Psoas muscle (tissue), 8 donors: ENCODE measurements around the gene AP2M1. TPM values are rescaled to one million over a fixed set of nuclear protein-coding genes. Genes with fewer than 3 reads are reported as not detected.

Experiments used
- ATAC-seq, 4 donors: fragments of 200-7000 bp; cut with Tn5 transposase; one replicate each; pipeline ENCODE4 v1.9.1; 2020; ENCODE audit warnings: moderate library complexity in 3 of 4, mild to moderate bottlenecking in 2 of 4
- DNase-seq, 2 donors: peaks; one replicate each; pipeline ENCODE4 v3.0.0-alpha.2; 2020
- H3K27ac ChIP-seq: fragments of 200-600 bp; one replicate; pipeline ENCODE4 v1.8.0; 2022
- H3K27me3 ChIP-seq, 3 donors: fragments of 200-600 bp in 1 of 3; one replicate each; pipeline versions ENCODE4 v1.6.1 to v1.8.0; 2013 to 2022; ENCODE audit warnings: low read length in 2 of 3, mild to moderate bottlenecking in 2 of 3, moderate library complexity in 1 of 3; ENCODE audit not compliant: insufficient read depth in 3 of 3
- H3K36me3 ChIP-seq, 2 donors: fragments of 200-600 bp in 1 of 2; one replicate each; pipeline versions ENCODE4 v1.6.1 to v1.8.0; 2013 to 2022; ENCODE audit warnings: low read depth in 1 of 2, mild to moderate bottlenecking in 1 of 2, moderate library complexity in 1 of 2; ENCODE audit not compliant: insufficient read depth in 1 of 2
- H3K4me1 ChIP-seq: fragments of 200-600 bp; one replicate; pipeline ENCODE4 v1.8.0; 2022
- H3K4me3 ChIP-seq: fragments of 200-600 bp; one replicate; pipeline ENCODE4 v1.8.0; 2022; ENCODE audit warnings: mild to moderate bottlenecking
- H3K9me3 ChIP-seq: fragments of 200-600 bp; one replicate; pipeline ENCODE4 v1.8.0; 2022
- CTCF ChIP-seq: fragments of 200-600 bp; IDR thresholded peaks from one replicate; pipeline ENCODE4 v1.8.0; 2022; ENCODE audit warnings: antibody characterized with exemption
- WGBS, 3 donors: extraction: QIAGEN DNeasy Blood & Tissue Kit; methylation state at CpG; one replicate each; pipeline versions ENCODE4 v1.1.6 to v1.1.7; 2013; 5-methylcytosine and 5-hydroxymethylcytosine counted together
- intact Hi-C, 2 donors: fragments of 100-400 bp; cut with DNase I; formaldehyde crosslinking; loops; one replicate each; pipeline versions ENCODE4 v1.11.0 to v1.14.2; 2022
- long read RNA-seq, 2 donors: library from polyadenylated mRNA; unstranded; transcript quantifications; one replicate each; pipeline ENCODE4 v2.0.0, GENCODE V29; 2021
- polyA plus RNA-seq, 3 donors: library from polyadenylated mRNA; stranded (reverse); fragments of 200-250 nt; gene quantifications; one replicate each; pipeline ENCODE4 v1.2.3, GENCODE V29; 2013
- total RNA-seq, 4 donors: library from RNA; stranded (reverse); fragmentation: NEBNext Ultra II Directional in 2 of 4; extraction: Animal tissue kit (Norgen Biotek cat#: 25700) in 2 of 4; gene quantifications; one replicate each; pipeline versions ENCODE4 v1.2.1 to v1.2.4, GENCODE V29; 2021 to 2023
- donor health status: healthy with polysubstance abuse.
- donor health status: DM: no; HTN: no; CAD: no; lungs with moderate emphysema.
- donor health status: Bipolar disorder and iron deficiency.
- donor health status: healthy.
- donor health status: DM: yes; HTN: yes; CAD: no.
- donor health status: DM: no; HTN: no; CAD: no.
- donor health status: DM: no; HTN: no; CAD: no.
- donor health status: DM: yes; HTN: yes; CAD: no.

AP2M1 gene
- total RNA-seq (100 to 1,000 TPM; 157 to 178 (median 165) TPM), polyA plus RNA-seq (100 to 1,000 TPM; 166 to 299 (median 285) TPM)
- long read RNA-seq, donor 1, transcript AP2M1-202 (11 exons, 2,091 nt) = major isoform, 6 of 160 reads
- long read RNA-seq, donor 1, partial matches to known transcripts = 27 of 160 reads
- long read RNA-seq, donor 1, other reads (novel, unspliced or antisense) = 126 of 160 reads
- long read RNA-seq, donor 2, transcript AP2M1-202 (11 exons, 2,091 nt) = major isoform, 23 of 308 reads
- long read RNA-seq, donor 2, partial matches to known transcripts = 39 of 308 reads
- long read RNA-seq, donor 2, other reads (novel, unspliced or antisense) = 246 of 308 reads

- WGBS, 3 donors = 0 to 1% (median 0%) methylated on average over 54 to 73 of the region's 73 CpGs
- peaks cover 7 to 64% of the 10 kb centered on the region in 2 donors for H3K36me3 ChIP-seq
- peaks cover 36% of the 10 kb centered on the region for H3K4me1 ChIP-seq
- DNase-seq (peak; percentile 98 to 99), ATAC-seq (peak; percentile 90 to 93 (median 92))
- intact Hi-C loops = loop anchor here (1.0 to 10.0 kb wide), 4 partner anchors 10 to 160 kb away; partner anchors contain the start of genes ABCC5 (in 1 of the 2) and EIF2B5 (in 1 of the 2)
- no peaks in the 10 kb centered on the region for H3K9me3 ChIP-seq
- TF ChIP-seq CTCF = no peak
- H3K27ac ChIP-seq = peak within 1 kb of the TSS; percentile 96
- H3K27me3 ChIP-seq = no peaks in the 10 kb centered on the region
- peak within 1 kb of the TSS; percentile 100 for H3K4me3 ChIP-seq
These were observed at the start of gene AP2M1 for GRCh38 chr3:184174646-184175492. TSS of gene AP2M1 (plus strand) at chr3:184174855. CDS start at chr3:184176994, 2,139 bp downstream.

GRCh38 chr3:184126006-184126405, 48.6 kb upstream of the AP2M1 start:
- DNase-seq = no peak
- intact Hi-C loops = no loop called here
- H3K4me1 ChIP-seq = no peaks in the 10 kb centered on the region
- no peak for ATAC-seq
- TF ChIP-seq CTCF = no peak
- no peaks in the 10 kb centered on the region for H3K27me3 ChIP-seq
- no peak overlapping the region for H3K4me3 ChIP-seq
- H3K36me3 ChIP-seq = no peaks in the 10 kb centered on the region
- no peak overlapping the region for H3K27ac ChIP-seq
- H3K9me3 ChIP-seq = no peaks in the 10 kb centered on the region
- 70 to 78% (median 77%) methylated on average over 3 of the region's 3 CpGs for WGBS, 3 donors

GRCh38 chr3:184129012-184129411, 45.6 kb upstream of the AP2M1 start:
- ATAC-seq = no peak
- H3K27me3 ChIP-seq = no peaks in the 10 kb centered on the region
- H3K9me3 ChIP-seq = no peaks in the 10 kb centered on the region
- H3K27ac ChIP-seq = no peak overlapping the region
- H3K4me3 ChIP-seq = no peak overlapping the region
- no peak for DNase-seq
- no peaks in the 10 kb centered on the region for H3K36me3 ChIP-seq
- TF ChIP-seq CTCF = peak; percentile 14
- H3K4me1 ChIP-seq = no peaks in the 10 kb centered on the region
- intact Hi-C loops = no loop called here
- WGBS, 3 donors = 44 to 58% (median 57%) methylated on average over 2 of the region's 2 CpGs

GRCh38 chr3:184132945-184133344, 41.7 kb upstream of the AP2M1 start:
- TF ChIP-seq CTCF = no peak
- intact Hi-C loops = loop anchor here in 1 of 2 donors (5.0 kb wide), 1 partner anchor 116 kb away; the partner anchor contains the start of gene ABCC5
- no peak for ATAC-seq
- H3K4me1 ChIP-seq = peaks cover 11% of the 10 kb centered on the region
- no peak overlapping the region for H3K4me3 ChIP-seq
- H3K36me3 ChIP-seq = peaks cover 3 to 11% of the 10 kb centered on the region in 2 donors
- no peak for DNase-seq
- H3K27me3 ChIP-seq = no peaks in the 10 kb centered on the region
- no peak overlapping the region for H3K27ac ChIP-seq
- WGBS, 3 donors = 92 to 95% (median 94%) methylated on average over 4 of the region's 4 CpGs
- no peaks in the 10 kb centered on the region for H3K9me3 ChIP-seq
